Stimulated activated CD4-positive, alpha-beta T cell treated with anti-CD3 and anti-CD28 coated beads, Interleukin-15, amount 100 ng/mL, for 1 hour (primary cell): ENCODE measurements around the gene SERTAD3.
A peak's percentile ranks its signal among the peaks of the same experiment; 100 is the strongest.

ENCODE experiments used
- DNase-seq, 2 donors: peaks; one replicate each; pipeline ENCODE4 v3.0.0-alpha.2; 2020; ENCODE audit warnings: low read depth in 1 of 2, low spot score in 1 of 2

Gene SERTAD3

DNA sequence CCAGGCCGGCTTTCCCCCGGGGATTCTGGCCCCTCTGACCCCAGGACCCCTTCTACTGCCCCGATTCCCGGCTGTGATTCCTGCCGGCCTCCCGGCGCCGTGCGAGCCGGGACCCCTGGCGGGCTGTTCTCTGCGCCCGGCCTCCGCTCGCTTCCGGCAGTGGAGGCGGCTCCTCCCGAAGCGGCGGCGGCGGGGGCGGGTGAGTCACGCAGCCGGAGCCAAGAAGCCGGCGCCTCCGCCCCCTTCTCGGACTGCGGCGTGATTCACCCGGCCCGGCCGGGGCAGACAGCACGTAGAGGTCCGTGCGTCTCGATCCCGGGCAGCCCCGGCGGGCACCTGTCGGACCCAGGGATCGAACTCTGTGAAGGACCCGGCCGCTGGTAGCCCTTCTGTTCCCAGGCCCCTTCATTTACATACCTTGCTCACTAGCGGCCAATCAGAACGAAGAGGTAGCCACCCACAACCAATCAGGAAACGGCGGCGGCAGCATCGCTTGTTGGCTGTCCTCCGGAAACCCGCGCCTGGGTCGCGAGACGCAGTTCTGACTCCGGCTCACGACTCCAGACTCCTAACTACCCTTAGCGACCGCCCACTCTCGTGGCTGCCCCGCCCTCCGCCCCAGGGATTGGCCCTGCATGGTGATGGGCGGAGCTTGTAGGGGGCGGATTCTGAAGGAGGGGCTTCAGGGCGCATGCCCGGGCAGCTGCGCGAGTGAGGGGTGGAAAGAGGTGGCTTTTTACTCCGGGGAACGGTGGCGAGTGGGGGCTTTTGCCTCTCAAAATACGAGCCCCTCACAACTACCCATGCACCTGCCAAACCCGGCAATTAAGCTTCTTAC is 18.5 kb downstream of the SERTAD3 start, which contains the start of gene SERTAD1:
Gene SERTAD1 (minus strand): TSS at position 543 of the 838 bp plus-strand sequence. CDS start 2,446 bp downstream, outside the sequence.
- peak; percentile 100 for DNase-seq

DNA sequence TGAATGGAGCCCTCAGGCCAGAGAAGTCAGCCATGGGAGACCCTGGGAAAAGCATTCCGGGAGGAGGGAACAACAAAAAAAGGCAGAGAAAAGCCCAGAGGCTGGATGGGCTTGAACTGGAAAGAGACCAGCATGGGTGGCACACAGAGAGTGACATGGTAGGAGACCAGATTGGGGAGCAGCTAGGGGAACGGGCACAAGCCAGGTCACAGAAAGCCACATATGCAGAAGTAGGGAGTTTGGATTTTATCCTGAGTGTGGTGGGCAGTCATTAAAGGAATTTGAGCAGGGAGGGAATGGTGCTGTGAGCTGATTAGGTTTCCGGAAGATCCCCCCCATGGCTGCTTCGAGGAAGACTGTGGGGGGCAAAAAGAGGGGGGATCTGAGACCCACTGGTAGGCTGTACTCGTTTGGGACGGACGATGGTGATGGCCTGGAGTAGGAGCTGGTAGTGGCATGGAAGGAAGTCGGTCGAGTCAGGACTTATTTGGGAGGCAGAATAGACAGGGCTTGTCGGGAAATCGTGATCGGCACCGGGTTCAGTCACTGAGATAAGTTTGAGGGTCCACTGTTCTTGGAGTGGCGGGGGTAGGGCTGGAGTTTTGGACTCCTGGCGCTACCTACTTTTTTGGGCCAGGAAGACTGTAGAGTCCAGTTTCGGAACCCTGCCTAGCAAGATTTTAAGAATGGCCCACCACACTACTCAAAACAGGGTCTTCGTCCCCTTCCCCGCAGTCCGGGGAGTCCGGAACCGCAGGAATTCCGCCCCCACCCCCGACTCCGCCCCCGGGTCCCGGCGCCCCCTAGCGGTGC is 19.3 kb downstream of the SERTAD3 start:
- no peak for DNase-seq

DNA sequence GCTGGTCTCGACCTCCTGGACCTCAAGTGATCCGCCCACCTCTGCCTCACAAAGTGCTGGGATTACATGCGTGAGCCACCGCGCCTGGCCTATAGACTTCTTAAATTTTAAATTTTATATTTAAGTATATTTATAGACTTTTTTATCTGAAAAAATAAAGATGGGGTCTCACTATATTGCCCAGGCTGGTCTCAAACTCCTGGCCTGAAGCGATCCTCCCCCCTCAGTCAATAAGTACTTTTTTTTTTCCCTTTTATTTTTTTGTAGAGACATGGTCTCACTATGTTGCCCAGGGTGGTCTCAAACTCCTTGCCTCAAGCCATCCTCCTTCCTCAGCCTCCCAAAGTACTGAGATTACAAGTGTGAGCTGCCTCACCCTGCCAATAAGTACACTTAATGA is 20.2 kb downstream of the SERTAD3 start:
- no peak for DNase-seq

DNA sequence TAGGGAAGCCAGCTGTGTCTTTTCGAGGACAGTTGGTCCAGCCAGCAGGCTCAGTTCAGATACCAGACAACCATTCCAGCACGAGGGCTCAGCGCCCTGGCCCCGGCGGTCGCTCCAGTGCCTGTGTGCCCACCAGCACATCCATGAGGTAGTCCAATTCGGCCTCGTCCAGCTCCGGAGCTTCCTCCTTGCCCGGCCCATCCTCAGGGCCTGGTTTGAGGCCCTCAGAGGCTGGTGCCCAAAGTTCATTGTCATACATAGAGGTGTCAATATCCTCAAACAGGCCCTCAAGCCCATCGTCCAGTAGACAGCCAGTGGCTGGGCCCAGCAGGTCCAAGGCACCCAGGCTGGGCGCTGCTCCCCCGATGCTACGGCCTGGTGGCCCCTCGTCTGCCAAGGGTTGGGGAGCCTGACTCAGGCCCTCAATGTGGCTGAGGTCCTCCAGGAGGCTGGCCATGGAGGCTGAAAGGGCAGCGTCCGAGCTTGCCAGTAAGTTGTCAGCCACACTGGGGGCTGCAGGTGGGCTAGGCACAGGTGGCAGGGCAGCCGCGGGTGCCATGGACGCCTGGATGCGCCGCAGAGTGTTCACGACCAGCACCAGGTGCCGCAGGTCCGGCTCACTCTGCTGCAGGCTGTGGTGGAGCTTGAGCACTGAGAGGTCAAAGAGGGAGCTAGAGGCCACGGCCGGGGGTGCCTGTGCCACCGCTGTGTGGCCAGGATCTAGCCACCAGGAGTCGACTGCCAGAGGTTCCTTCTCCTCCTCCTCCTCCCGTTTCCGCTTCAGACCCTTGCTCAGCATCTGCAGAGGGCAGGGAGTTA is 21.2 kb downstream of the SERTAD3 start:
- DNase-seq, result no peak

DNA sequence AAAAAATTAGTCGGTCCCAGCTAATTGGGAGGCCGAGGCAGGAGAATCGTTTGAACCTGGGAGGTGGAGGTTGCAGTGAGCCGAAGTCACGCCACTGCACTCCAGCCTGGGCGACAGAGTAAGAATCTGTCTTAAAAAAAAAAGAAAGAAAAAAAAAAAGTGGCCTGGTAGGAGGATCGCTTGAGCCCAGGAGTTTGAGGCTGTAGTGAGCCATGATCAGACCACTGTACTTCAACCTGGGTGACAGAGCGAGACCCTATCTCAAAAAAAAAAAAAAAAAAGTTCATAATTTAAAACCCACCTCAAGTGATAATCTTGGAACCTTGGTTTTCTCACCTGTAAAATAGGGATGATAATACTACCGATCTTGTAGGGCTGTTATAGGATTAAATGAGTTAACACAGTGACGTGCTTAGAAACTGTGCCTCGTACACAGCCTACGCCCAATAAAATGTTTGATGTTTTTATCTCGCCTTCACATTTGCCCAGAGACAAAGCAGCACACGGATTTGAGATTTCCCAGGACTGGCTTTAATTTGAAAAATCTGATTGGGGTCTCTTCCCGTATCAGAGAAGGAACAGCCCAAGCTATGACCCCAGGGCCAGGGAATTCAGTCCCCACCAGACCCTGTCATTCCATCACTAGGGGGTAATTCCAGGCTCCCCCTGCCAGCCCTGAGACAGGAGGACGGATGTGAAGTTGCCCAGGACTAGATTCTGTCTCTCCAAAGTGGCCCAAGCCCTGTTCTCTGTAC is 22.0 kb downstream of the SERTAD3 start:
- no peak for DNase-seq

DNA sequence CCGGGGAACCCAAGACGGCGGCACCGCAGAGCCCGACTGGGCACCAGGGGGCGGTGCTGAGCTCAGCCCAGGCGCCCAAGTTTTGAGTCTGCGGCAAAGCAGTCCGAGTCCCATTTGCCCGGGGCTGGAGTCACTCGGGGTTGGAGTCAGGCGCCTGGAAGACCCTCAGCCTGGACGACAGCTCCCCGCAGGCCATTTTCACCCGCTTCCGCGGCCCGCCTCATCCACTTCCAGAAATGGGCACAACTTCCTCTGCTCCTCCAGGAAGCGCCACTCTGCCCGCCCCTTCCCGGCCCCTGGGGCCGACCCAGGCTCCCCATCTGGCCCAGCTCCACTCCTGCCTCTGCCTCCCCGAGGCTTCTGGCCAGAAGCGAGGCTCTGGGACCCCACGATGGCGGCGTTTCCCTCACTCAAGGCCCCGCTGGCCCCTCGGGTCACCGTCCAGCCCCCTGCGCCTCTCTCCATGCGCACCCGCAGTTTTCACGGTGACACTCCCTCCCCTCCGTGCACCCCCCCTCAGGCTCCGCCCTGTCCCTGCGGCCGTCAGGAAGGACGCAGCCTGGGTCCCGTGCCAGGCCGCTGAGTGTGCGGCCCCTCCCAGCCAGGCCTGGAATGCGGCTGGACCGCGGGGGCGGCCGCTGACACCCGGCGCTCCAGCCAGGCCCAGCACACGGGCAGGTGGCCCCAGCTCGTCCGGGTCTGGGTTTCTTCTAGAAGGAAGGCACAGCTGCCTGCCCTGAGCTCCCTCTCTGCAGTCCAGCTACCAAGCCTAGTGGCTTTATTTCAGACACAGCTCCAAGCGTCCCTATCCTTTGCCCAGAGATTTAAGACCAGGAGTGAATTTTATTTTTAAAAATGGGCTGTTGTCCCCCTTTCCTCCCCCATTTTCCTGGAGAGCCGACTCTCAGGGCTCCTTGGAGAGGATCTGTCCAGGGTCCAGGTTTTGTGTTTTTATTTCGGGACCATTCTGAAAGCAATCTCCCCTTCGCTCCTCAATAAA is 23.1 kb downstream of the SERTAD3 start:
- DNase-seq, result peak; percentile 47 to 57

DNA sequence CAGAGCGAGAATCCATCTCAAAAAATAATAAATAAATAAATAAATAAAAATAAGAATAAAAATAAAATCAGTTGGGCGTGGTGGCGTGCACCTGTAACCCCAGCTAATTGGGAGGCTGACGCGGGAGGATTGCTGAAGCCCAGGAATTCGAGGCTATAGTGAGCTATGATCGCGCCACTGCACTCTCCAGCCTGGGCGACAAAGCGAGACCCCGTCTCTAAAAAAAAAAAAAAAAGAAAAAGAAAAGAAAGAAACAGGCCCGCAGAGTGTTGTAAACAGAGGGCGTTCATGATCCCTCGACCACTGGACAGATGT is 23.7 kb downstream of the SERTAD3 start:
- no peak for DNase-seq

DNA sequence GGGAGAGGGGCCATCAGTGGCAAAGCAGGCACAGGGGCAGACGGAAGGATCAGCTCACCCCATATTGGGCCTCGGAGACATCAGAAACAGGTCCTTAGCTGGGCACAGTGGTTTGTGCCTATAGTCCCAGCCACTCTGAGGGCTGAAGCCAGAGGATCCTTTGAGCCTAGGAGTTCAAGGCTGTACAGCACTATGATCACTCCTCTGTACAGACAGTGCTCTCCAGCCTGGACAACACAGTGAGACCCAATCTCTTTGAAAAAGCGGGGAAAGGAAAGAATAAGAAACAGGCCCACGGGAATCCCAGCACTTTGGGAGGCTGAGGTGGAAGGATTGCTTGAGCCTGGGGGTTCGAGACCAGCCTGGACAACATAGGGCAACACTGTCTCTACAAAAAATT is 24.4 kb downstream of the SERTAD3 start:
- no peak for DNase-seq

DNA sequence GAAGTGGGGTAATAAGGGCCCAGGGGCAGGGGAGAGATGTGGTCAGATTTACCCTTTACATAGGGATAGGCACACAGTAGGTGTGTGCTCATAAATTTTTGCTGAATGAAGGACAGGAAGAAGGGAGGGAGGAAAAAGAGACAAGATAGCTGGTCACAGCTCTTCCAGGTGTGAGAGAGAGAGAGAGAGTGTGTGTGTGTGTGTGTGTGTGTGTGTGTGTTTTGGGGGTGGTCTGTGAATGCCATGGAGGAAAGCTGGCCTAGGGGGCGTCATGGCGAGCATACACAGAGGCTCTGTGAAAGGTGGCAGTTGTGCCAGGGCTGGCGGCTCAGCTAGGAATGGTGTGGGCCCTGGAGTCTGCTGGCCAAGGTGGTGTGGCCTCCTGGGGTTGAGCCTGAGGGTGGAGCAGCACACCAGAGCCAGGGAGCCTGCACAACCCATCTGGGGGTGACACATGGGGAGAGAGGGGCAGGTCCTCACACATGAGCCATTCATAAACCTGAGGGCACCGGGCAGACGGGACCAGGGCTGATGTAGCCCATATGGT is 25.0 kb downstream of the SERTAD3 start:
- no peak for DNase-seq

DNA sequence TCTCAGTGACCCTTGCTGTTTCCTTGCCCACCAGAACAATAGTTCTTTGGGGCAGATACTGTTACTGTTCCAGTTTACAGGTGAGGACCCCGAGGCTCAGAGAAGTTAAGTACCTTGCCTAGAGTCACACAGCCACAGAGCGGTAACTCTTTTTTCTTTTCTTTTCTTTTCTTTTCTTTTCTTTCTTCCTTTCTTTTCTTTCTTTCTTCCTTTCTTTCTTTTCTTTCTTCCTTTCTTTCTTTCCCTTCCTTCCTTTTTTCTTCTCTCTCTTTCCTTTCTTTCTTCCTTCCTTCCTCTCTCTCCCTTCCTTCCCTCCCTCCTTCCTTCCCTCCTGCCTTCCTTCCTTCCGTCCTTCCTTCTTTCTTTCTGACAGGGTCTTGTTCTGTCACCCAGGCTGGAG is 26.1 kb downstream of the SERTAD3 start:
- no peak for DNase-seq

DNA sequence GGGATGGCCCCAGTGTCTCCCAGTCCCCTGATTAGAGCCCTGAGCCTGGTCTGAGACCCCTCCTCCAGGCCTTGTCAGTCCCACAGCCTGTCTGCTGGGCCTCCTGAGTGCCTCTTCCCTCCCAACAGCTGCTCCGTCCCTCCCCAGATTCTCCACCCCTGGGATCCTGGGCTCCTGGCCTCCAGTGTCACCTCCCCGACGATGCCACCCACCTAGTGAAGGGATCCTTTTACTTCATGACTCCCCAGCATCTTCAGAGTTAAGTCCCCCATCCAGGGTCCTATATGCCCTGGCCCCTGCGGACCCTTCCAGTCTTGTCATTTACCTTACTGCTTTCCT is 26.5 kb downstream of the SERTAD3 start:
- no peak for DNase-seq

DNA sequence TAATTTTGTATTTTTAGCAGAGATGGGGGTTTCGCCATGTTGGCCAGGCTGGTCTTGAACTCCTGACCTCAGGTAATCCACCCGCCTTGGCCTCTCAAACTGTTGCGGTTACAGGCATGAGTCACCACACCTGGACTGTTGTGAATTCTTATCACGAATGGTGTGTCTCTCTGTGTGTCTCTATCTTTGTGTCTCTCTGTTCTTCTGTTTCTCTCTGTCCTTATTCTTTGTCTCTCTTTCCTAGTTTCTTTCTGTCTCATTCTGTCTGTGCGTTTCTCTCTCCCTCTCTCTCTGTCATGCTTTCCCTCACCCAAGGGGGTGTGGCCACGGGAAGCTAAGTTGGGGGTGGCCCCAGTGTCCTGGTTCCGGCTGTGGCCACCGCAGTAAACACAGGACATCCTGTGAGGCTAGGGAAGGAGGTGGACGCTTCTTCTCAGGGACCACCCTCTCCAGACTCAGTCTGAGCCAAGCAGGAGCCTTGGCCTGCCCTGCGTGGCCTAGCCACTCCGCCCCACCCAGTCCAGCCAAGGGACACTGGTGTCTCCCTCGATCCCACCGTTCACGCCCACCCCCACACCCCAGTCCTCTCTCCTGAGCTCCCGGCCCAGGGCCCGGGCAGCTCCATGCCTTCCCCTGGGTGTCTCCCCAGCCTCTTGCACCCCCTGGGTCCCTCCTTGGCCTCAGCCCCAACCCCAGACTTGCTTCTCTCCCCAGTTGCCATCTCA is 27.1 kb downstream of the SERTAD3 start:
- DNase-seq, result no peak

DNA sequence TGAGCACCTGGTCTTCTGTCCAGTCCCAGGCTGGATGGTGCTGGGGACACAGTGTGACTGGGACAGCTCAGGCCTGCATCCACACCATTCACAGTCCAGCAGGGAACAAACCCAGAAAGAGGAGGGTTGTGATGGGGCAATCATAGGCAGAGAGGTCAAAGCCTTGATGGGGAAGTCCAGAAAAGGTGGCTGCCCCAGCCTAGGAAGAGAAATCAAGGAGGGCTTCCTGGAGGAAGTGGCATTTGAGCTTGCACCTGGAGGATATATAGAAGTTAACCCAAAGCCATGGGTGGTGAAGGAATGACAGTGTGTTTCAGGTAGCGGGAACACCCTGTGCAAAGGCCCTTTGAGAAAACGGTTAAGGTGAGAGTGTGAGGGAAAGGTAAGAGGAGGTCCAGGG is 28.4 kb downstream of the SERTAD3 start:
- DNase-seq, result no peak

DNA sequence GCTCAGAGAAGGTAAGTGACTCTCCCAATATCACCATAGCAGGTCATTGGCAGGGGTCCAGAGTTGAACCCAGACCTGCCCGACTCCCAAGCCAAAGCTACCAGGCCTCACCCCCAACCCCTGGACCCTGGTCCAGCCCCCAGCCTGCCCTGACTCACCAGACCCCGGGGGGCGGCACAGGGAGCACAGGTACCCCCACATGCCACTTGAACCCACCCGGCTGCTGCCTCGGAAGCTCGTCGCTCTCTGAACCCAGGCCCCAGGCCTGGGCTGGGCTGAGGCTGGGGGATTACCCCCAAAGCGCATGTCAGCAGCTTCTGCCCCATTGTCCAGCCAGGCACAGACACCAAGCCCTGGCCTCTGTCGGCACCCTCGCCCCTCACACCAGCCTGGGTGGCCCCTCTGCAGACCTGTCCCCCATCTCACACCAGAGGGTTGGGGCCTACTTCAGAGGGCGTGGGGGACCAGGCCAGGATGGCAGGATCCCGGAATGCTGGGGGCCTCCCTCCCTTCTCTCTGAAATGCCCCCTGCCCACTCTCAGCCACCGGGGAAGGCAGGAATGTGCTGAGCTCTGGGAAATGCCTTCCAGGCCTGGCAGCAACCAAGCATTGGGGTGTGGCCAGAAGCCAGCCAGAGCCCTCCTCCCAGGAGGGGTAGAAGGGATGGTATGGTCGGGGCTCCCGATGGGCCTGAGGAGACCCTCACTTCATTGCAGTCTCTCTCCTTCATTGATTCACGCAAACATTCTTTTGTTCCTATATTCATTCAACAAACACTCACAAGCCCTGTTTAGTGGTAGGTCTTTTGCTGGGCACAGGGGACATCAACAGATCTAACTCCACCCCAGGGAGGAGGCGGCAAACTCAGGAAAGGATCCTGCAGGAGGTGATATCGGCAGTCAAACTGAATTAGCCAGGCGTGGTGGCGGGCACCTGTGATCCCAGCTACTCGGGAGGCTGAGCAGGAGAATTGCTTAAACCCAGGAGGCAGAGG is 29.3 kb downstream of the SERTAD3 start:
- DNase-seq, result no peak

DNA sequence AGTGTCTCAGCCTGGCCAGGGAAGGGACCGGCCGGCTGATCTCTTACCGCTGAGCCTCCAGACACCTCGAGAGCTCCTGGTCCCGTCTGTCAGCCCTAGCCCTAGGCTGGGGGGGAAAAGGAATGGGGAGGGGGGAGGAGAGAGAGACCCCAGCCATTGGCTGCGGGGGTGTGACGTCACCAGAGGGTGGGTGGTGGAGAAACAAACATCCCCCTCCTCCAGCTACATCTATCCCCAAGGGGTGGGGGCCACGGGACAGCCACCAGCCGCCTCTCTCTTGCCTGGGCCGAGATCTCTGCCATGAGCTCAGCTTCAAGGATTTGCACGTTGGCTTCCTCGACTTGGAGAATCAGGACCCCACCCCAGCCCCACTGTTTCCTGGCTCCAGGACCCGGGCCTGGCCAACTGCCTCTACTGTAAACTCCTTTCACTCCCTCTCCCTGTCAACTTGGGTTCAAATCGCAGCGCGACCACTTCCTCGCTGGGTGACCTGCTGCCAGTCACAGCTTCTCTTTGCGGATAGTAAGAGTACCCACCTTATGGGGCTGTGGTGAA is 30.8 kb downstream of the SERTAD3 start, which contains the start of gene PRX:
Gene PRX (minus strand): TSS at position 88 of the 555 bp plus-strand sequence. CDS start 5,446 bp downstream, outside the sequence.
- no peak for DNase-seq

DNA sequence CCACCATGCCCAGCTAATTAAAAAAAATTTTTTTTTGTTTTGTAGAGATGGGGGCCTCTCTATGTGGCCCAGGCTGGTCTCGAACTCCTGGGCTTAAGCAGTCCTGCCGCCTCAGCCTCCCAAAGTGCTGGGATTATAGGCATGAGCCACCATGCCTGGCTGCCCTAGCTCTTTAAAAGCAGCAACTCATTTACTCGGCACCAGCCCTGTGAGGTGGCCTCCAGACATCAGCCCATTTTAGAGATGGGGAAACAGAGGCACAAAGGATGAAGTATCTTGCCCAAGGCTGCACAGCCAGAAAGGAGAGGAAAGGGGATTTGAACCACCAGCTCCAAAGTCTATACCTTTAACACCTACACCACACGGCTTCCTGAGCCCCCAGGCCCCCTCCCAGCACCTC is 31.3 kb downstream of the SERTAD3 start:
- DNase-seq, result no peak

DNA sequence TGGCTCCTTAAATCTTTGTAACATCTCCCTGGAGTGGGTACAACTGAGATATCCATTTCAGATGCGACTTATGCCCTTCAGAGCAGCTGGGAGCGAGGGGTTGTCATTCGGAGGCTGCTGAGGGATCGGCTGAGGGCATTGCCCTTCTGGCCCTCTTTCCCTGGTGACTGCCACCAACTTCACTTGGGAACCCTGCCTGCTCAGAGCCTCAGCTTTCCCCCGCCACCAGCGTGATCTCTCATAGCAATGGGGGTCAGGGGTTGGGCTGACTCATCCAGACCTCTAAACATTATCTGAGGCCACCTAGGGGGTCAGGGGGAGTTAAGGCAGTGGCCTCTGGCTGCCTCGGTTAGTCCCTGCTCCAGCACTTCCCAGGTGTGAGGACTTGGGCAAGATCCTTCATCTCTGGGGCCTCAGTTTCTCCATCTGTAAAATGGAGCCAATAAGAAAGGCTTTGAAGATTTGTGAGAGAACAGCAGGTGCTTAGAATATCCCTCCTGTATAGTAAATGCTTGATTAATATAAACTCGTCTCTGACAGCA is 32.1 kb downstream of the SERTAD3 start:
- no peak for DNase-seq
